Fibroblast of pulmonary artery (primary cell): ENCODE data around the gene SPTAN1.
A peak's percentile ranks its signal among the peaks of the same experiment; 100 is the strongest.

Source experiments
- DNase-seq: peaks from one replicate; pipeline ENCODE4 v3.0.0-alpha.2; 2010; ENCODE audit warnings: low read depth
- H3K4me3 ChIP-seq: replicated peaks from 2 replicates; pipeline ENCODE4 v1.5.1; 2011; ENCODE audit warnings: low read depth, mild to moderate bottlenecking, control low read depth, low read length, moderate library complexity
- CTCF ChIP-seq: IDR thresholded peaks from 2 replicates; pipeline ENCODE4 v1.5.1; 2011; ENCODE audit warnings: mild to moderate bottlenecking, control low read depth, low read length, inconsistent platforms; ENCODE audit errors: missing control alignments

Gene SPTAN1

GRCh38 chr9:128521956-128522355, 30.4 kb upstream of the SPTAN1 start:
- no peak overlapping the region for H3K4me3 ChIP-seq
- TF ChIP-seq CTCF, result no peak
- DNase-seq, result no peak

- no peak for TF ChIP-seq CTCF
- DNase-seq, result peak; percentile 68
- H3K4me3 ChIP-seq, result no peak overlapping the region
Observed at GRCh38 chr9:128523199-128523925, 29.0 kb upstream of the SPTAN1 start.

GRCh38 chr9:128526720-128527119, 25.7 kb upstream of the SPTAN1 start:
- no peak overlapping the region for H3K4me3 ChIP-seq
- TF ChIP-seq CTCF, result no peak
- DNase-seq, result no peak

DNA sequence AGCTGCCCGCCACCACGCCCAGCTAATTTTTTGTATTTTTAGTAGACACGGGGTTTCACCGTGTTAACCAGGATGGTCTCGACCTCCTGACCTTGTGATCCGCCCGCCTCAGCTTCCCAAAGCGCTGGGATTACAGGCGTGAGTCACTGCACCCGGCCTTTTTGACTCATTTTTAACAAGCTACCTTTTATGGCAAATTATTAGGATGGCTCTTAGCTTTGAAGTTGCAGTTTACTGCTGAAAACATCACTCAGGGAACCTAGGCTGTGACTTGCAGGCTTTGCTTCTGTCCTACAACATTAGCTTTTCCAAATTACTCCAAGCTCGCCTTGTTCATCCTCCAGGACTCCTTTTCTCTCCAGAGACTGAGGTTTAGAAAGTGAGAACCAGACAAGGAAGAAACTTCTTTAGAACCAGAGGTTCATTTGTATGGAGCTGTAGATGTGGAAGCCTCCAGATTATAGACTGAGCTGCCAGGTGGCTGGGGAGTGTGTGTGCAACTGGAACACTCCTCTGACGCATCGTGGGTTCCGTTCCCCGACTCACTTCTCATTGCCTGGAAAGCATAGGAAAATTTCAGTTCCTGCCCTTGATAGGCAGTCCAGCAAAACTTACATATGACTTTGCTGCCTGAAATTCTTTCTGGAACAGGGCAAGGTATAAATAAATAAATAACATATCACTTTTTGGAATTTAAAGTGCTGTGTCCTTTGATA, 23.8 kb upstream of the SPTAN1 start:
- no peak overlapping the region for H3K4me3 ChIP-seq
- DNase-seq, result peak; percentile 8
- TF ChIP-seq CTCF, result no peak

DNA sequence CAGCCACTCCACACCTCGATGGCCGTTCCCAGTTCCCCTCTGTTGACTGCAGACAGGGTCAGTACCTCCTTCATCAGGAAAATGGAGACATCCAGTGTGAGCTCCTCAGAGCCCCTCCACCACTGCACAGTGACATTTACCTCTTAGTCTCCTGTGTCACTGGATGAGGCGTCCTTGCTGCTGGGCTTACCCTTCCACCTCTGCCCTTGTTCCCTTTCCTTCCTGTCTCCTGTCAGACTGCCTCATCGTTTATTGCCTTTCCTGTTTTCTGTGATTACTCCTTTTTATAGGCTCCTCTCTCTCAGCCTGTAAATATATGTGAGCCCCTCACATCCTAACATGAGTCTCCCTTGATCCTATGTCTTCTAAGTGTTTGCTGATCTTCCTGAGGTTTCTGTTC, 23.2 kb upstream of the SPTAN1 start:
- no peak for TF ChIP-seq CTCF
- H3K4me3 ChIP-seq, result no peak overlapping the region
- no peak for DNase-seq

- TF ChIP-seq CTCF, result no peak
- no peak for DNase-seq
- no peak overlapping the region for H3K4me3 ChIP-seq
Observed at GRCh38 chr9:128532581-128532980, 19.8 kb upstream of the SPTAN1 start.
